DMS153 (cell line): ENCODE data around the gene RPLP1.
A peak's percentile ranks its signal among the peaks of the same experiment; 100 is the strongest.

Source experiments
- DNase-seq: peaks from one replicate; lab custom pipeline; 2025; lab: John Stamatoyannopoulos, UW

RPLP1 gene

GRCh38 chr15:69452692-69453521 lies at the start of gene RPLP1:
RPLP1 (plus strand) TSS chr15:69452818; CDS start chr15:69452949, 131 bp downstream.
- peak; percentile 76 for DNase-seq

GRCh38 chr15:69403594-69403993 lies 49.0 kb upstream of the RPLP1 start:
- no peak for DNase-seq

- no peak for DNase-seq
Measured at GRCh38 chr15:69405110-69405509, 47.5 kb upstream of the RPLP1 start.

GRCh38 chr15:69407719-69408400 lies 44.8 kb upstream of the RPLP1 start:
- DNase-seq, result no peak

GRCh38 chr15:69408841-69409240 lies 43.8 kb upstream of the RPLP1 start:
- no peak for DNase-seq

GRCh38 chr15:69410248-69410874 lies 42.3 kb upstream of the RPLP1 start:
- DNase-seq, result peak; percentile 1

- no peak for DNase-seq
Measured at GRCh38 chr15:69412274-69412673, 40.3 kb upstream of the RPLP1 start.

- no peak for DNase-seq
Measured at GRCh38 chr15:69412701-69413100, 39.9 kb upstream of the RPLP1 start.

- DNase-seq, result peak; percentile 58
Measured at GRCh38 chr15:69413822-69414700, 38.6 kb upstream of the RPLP1 start, which contains the start of gene KIF23. KIF23 (plus strand) TSS chr15:69414349; CDS start chr15:69414466, 117 bp downstream.

GRCh38 chr15:69414701-69415167 lies 37.9 kb upstream of the RPLP1 start:
- DNase-seq, result no peak

- DNase-seq, result no peak
Measured at GRCh38 chr15:69415381-69415780, 37.2 kb upstream of the RPLP1 start.

- DNase-seq, result no peak
Measured at GRCh38 chr15:69417581-69417980, 35.0 kb upstream of the RPLP1 start.

GRCh38 chr15:69421498-69421897 lies 31.1 kb upstream of the RPLP1 start:
- no peak for DNase-seq

- no peak for DNase-seq
Measured at GRCh38 chr15:69422336-69422895, 30.2 kb upstream of the RPLP1 start.

- no peak for DNase-seq
Measured at GRCh38 chr15:69424001-69424400, 28.6 kb upstream of the RPLP1 start.

- no peak for DNase-seq
Measured at GRCh38 chr15:69424748-69425413, 27.7 kb upstream of the RPLP1 start.

GRCh38 chr15:69433831-69434230 lies 18.8 kb upstream of the RPLP1 start:
- no peak for DNase-seq

GRCh38 chr15:69434238-69434637 lies 18.4 kb upstream of the RPLP1 start:
- no peak for DNase-seq

- DNase-seq, result no peak
Measured at GRCh38 chr15:69434679-69435078, 17.9 kb upstream of the RPLP1 start.

- DNase-seq, result no peak
Measured at GRCh38 chr15:69435985-69436384, 16.6 kb upstream of the RPLP1 start.

GRCh38 chr15:69436951-69437350 lies 15.7 kb upstream of the RPLP1 start:
- no peak for DNase-seq
